Vagina (tissue), 2 donors: Measurements from ENCODE around the gene DIAPH2.

Source experiments
- CTCF ChIP-seq, 3 experiments: fragments of 450-650 bp in 2 of 3; fragments of 200-600 bp in 1 of 3; sonication (generic) in 1 of 3; IDR thresholded peaks; one replicate each; pipeline ENCODE4 v1.5.1; 2017 to 2019; ENCODE audit warnings: antibody characterized with exemption in 3 of 3, mild to moderate bottlenecking in 2 of 3, moderate library complexity in 2 of 3
- POLR2A ChIP-seq, 2 donors: fragments of 450-650 bp; IDR thresholded peaks; one replicate each; pipeline ENCODE4 v1.6.1; 2017; ENCODE audit warnings: antibody characterized with exemption in 2 of 2, mild to moderate bottlenecking in 2 of 2, moderate library complexity in 2 of 2
- POLR2AphosphoS5 ChIP-seq, 2 donors: sonication (generic); formaldehyde crosslinking; IDR thresholded peaks; one replicate each; pipeline ENCODE4 v1.9.0; 2017; ENCODE audit warnings: antibody characterized with exemption in 2 of 2, mild to moderate bottlenecking in 2 of 2, low read depth in 1 of 2; ENCODE audit not compliant: insufficient read depth in 1 of 2

GRCh38 chrX:96884027-96884426 is 199.4 kb downstream of the DIAPH2 start:
- TF ChIP-seq CTCF (IDR thresholded peaks at IDR 0.05) (no peak), POLR2AphosphoS5 (IDR thresholded peaks at IDR 0.05; ENCODE audit: insufficient read depth in 1 of 2, low read depth in 1 of 2) (no peak), POLR2A (IDR thresholded peaks at IDR 0.05) (no peak)
